Keratinocyte (primary cell): ENCODE data around the gene NIPAL1. TPM values are rescaled to one million over a fixed set of nuclear protein-coding genes. Genes with fewer than 3 reads are reported as not detected.

Source experiments
- DNase-seq: peaks from one replicate; pipeline ENCODE4 v3.0.0-alpha.2; 2011; ENCODE audit warnings: low read depth, missing footprints, low spot score
- FAIRE-seq: peaks from 2 replicates; lab custom pipeline; 2011; peaks lifted over from hg19 to GRCh38; lab: Jason Lieb, UNC
- H2AFZ ChIP-seq: 2 replicates; pipeline ENCODE4 v1.6.0; 2012; ENCODE audit warnings: low read length, control low read depth, inconsistent platforms; ENCODE audit not compliant: control insufficient read depth
- H3K27ac ChIP-seq: 2 replicates; pipeline ENCODE4 v1.5.1; 2011; ENCODE audit warnings: low read length; ENCODE audit not compliant: control insufficient read depth, insufficient read depth
- H3K27me3 ChIP-seq: 3 replicates; pipeline ENCODE4 v1.6.0; 2011; ENCODE audit warnings: low read length; ENCODE audit not compliant: control insufficient read depth, insufficient read depth; ENCODE audit errors: extremely low read depth
- H3K36me3 ChIP-seq, 2 experiments: 2 replicates in 1 of 2; 3 replicates in 1 of 2; pipeline ENCODE4 v1.5.1; 2011; ENCODE audit warnings: low read length in 2 of 2, mild to moderate bottlenecking in 1 of 2; ENCODE audit not compliant: control insufficient read depth in 2 of 2, insufficient read depth in 2 of 2; ENCODE audit errors: extremely low read depth in 1 of 2
- H3K4me1 ChIP-seq: 3 replicates; pipeline ENCODE4 v1.5.1; 2011; ENCODE audit warnings: low read length; ENCODE audit not compliant: control insufficient read depth, insufficient read depth; ENCODE audit errors: extremely low read depth
- H3K4me2 ChIP-seq: 3 replicates; pipeline ENCODE4 v1.6.0; 2011; ENCODE audit warnings: low read depth, low read length; ENCODE audit not compliant: control insufficient read depth, insufficient read depth; ENCODE audit errors: extremely low read depth
- H3K4me3 ChIP-seq, 3 experiments: fragments of 200-600 bp in 1 of 3; sonication (generic) in 1 of 3; 2 replicates in 2 of 3; 3 replicates in 1 of 3; pipeline ENCODE4 v1.5.1; 2011 to 2016; ENCODE audit warnings: low read length in 3 of 3, mild to moderate bottlenecking in 3 of 3, control low read depth in 2 of 3, inconsistent platforms in 1 of 3, low read depth in 1 of 3, mixed read lengths in 1 of 3, mixed run types in 1 of 3, moderate library complexity in 1 of 3; ENCODE audit not compliant: control insufficient read depth in 2 of 3, insufficient read depth in 2 of 3; ENCODE audit errors: extremely low read depth in 1 of 3
- H3K79me2 ChIP-seq: 2 replicates; pipeline ENCODE4 v1.6.0; 2012; ENCODE audit warnings: low read length; ENCODE audit not compliant: control insufficient read depth, insufficient read depth
- H3K9ac ChIP-seq: 3 replicates; pipeline ENCODE4 v1.6.0; 2011; ENCODE audit warnings: low read length; ENCODE audit not compliant: control insufficient read depth, insufficient read depth; ENCODE audit errors: extremely low read depth
- H3K9me1 ChIP-seq: 3 replicates; pipeline ENCODE4 v1.6.0; 2011; ENCODE audit warnings: low read length; ENCODE audit not compliant: control insufficient read depth, insufficient read depth; ENCODE audit errors: extremely low read depth
- H3K9me3 ChIP-seq: 2 replicates; pipeline ENCODE4 v1.5.1; 2012; ENCODE audit warnings: low read depth, low read length; ENCODE audit not compliant: control insufficient read depth
- H4K20me1 ChIP-seq: 3 replicates; pipeline ENCODE4 v1.6.0; 2011; ENCODE audit warnings: low read length; ENCODE audit not compliant: control insufficient read depth, insufficient read depth; ENCODE audit errors: extremely low read depth
- CTCF ChIP-seq, 3 experiments: IDR thresholded peaks in 1 of 3; conservative IDR thresholded peaks in 1 of 3; optimal IDR thresholded peaks in 1 of 3; 2 replicates in 2 of 3; 3 replicates in 1 of 3; pipeline versions ENCODE3 to v1.5.1; 2011; ENCODE audit warnings: low read length in 3 of 3, mild to moderate bottlenecking in 3 of 3, moderate library complexity in 2 of 3, control low read depth in 1 of 3, inconsistent platforms in 1 of 3; ENCODE audit not compliant: insufficient read depth in 2 of 3; ENCODE audit errors: extremely low read depth in 1 of 3
- EZH2 ChIP-seq: IDR thresholded peaks from one replicate; pipeline ENCODE4 v1.6.1; 2012; ENCODE audit warnings: inconsistent platforms, mild to moderate bottlenecking, low read length, moderate library complexity
- dilution Hi-C: fragments of 300-500 bp; cut with MboI; formaldehyde crosslinking; loops from one replicate; pipeline ENCODE4 v1.7.0; 2020; ENCODE audit warnings: low sequenced_read_pairs; ENCODE audit not compliant: extremely low pct_ligation_motif_present
- polyA plus RNA-seq, 5 experiments: library from polyadenylated mRNA; depleted of rRNA in 3 of 5; stranded (reverse) in 3 of 5; stranded (forward) in 1 of 5; unstranded in 1 of 5; fragments of >200 nt; gene quantifications; 1 replicate in 1 of 5; 2 replicates in 3 of 5; 3 replicates in 1 of 5; pipeline versions ENCODE4 v1.2.1 to v1.2.3, GENCODE V29; 2011 to 2012; ENCODE audit warnings: missing spikeins in 2 of 5, low read depth in 1 of 5, low replicate concordance in 1 of 5

NIPAL1 gene
- polyA plus RNA-seq, 1 donor (not counting 4 experiments of a cell fraction or from before 2014, with no cell fraction given), result 18.9 TPM

DNA sequence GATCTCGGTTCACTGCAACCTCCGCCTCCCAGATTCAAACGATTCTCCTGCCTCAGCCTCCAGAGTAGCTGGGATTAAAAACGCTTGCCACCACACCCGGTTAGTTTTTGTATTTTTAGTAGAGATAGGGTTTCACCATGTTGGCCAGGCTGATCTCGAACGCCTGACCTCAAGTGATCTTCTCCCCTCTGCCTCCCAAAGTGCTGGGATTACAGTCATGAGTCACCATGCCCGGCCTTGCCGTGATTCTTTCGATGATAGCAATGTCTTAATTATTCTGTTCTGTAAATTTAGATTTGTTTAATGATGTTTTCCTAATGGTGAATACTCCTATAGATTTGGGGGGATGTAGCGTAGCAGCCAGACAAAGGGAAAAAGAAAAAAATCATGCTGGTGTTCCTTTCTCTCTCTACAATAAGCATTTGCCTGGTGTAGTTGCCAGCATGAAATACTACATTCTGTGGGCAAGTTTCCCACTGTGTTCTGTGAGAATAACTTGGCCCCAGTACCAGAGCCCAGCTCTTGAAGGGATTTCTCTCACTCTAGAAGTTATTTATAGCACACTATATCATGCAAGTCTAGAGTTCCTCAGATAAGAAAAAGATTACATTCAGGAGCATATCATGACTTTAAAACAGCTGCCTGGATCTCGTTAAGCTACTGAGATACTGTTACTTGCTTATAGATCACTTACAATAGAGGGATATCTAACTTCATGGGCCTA is 15.4 kb downstream of the NIPAL1 start:
- DNase-seq, result no peak
- no peak overlapping the region for H3K4me2 ChIP-seq
- no peaks in the 10 kb centered on the region for H3K27me3 ChIP-seq
- FAIRE-seq, result no peak
- no peaks in the 10 kb centered on the region for H3K9me3 ChIP-seq
- dilution Hi-C loops, result no loop called here
- TF ChIP-seq CTCF (optimal IDR thresholded peaks at IDR 0.05 in 1 of 3, IDR thresholded peaks at IDR 0.05 in 1 of 3, conservative IDR thresholded peaks at IDR 0.05 in 1 of 3; ENCODE audit: extremely low read depth in 1 of 3, insufficient read depth in 2 of 3, low read length in 3 of 3) (no peak), EZH2 (no peak)
- no peaks in the 10 kb centered on the region for H4K20me1 ChIP-seq
- H3K4me3 ChIP-seq, result no peak overlapping the region
- no peak overlapping the region for H2AFZ ChIP-seq
- H3K9ac ChIP-seq, result no peak overlapping the region
- H3K79me2 ChIP-seq, result no peaks in the 10 kb centered on the region
- H3K9me1 ChIP-seq, result no peaks in the 10 kb centered on the region
- H3K36me3 ChIP-seq, result peaks cover 3 to 7% of the 10 kb centered on the region in 2 experiments
- no peaks in the 10 kb centered on the region for H3K4me1 ChIP-seq
- no peak overlapping the region for H3K27ac ChIP-seq

DNA sequence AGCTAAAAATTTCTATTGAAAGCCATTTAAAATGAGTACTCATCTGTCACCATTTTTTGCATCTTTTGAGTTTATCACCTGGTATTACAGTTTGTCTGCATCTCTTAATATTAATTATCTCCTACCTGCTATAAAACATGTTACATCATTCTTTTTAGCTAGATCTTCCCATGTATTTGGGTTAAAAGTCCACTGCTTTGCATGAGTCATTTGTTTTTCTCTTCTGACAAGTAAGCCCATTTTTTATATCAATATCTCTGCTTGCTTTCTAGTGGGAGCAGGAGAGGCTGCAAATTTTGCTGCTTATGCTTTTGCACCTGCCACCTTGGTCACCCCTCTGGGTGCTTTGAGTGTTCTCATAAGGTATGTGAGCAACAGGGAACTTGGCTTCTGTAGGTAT is 16.1 kb downstream of the NIPAL1 start:
- dilution Hi-C loops, result no loop called here
- peaks cover 3 to 7% of the 10 kb centered on the region in 2 experiments for H3K36me3 ChIP-seq
- FAIRE-seq, result no peak

More for the DNA sequence above, 16.1 kb downstream of the NIPAL1 start:
- Histone ChIP-seq H3K4me1 (no peaks in the 10 kb centered on the region), H3K4me2 (no peak overlapping the region), H2AFZ (no peak overlapping the region), H4K20me1 (no peaks in the 10 kb centered on the region), H3K9me3 (no peaks in the 10 kb centered on the region), H3K27ac (no peak overlapping the region), H3K9me1 (no peaks in the 10 kb centered on the region), H3K79me2 (no peaks in the 10 kb centered on the region), H3K4me3 (no peak overlapping the region), H3K27me3 (no peaks in the 10 kb centered on the region), H3K9ac (no peak overlapping the region)
- DNase-seq, result no peak
- TF ChIP-seq CTCF (optimal IDR thresholded peaks at IDR 0.05 in 1 of 3, IDR thresholded peaks at IDR 0.05 in 1 of 3, conservative IDR thresholded peaks at IDR 0.05 in 1 of 3; ENCODE audit: extremely low read depth in 1 of 3, insufficient read depth in 2 of 3, low read length in 3 of 3) (no peak), EZH2 (no peak)
